ENCODE results near the gene CHRNB1.

GRCh38 chr17:7437369-7437863, 7.4 kb upstream of the CHRNB1 start:
- TF ChIP-seq CTCF (tag by site-specific recombination; IDR thresholded peaks at IDR 0.05) (no peak), REST (tag by site-specific recombination; IDR thresholded peaks at IDR 0.05) (no peak), ZNF354C (tag by site-specific recombination; IDR thresholded peaks at IDR 0.05; ENCODE audit: borderline replicate concordance, low read depth) (no peak), ZBTB8A (tag by site-specific recombination; IDR thresholded peaks at IDR 0.05) (no peak), HIC1 (tag by site-specific recombination; IDR thresholded peaks at IDR 0.05) (no peak), ZNF423 (tag by site-specific recombination; IDR thresholded peaks at IDR 0.05) (no peak)
- TF ChIP-seq, protein P1, sequence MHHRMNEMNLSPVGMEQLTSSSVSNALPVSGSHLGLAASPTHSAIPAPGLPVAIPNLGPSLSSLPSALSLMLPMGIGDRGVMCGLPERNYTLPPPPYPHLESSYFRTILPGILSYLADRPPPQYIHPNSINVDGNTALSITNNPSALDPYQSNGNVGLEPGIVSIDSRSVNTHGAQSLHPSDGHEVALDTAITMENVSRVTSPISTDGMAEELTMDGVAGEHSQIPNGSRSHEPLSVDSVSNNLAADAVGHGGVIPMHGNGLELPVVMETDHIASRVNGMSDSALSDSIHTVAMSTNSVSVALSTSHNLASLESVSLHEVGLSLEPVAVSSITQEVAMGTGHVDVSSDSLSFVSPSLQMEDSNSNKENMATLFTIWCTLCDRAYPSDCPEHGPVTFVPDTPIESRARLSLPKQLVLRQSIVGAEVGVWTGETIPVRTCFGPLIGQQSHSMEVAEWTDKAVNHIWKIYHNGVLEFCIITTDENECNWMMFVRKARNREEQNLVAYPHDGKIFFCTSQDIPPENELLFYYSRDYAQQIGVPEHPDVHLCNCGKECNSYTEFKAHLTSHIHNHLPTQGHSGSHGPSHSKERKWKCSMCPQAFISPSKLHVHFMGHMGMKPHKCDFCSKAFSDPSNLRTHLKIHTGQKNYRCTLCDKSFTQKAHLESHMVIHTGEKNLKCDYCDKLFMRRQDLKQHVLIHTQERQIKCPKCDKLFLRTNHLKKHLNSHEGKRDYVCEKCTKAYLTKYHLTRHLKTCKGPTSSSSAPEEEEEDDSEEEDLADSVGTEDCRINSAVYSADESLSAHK (tag by site-specific recombination; IDR thresholded peaks at IDR 0.05): no peak
- TF ChIP-seq, protein P2, sequence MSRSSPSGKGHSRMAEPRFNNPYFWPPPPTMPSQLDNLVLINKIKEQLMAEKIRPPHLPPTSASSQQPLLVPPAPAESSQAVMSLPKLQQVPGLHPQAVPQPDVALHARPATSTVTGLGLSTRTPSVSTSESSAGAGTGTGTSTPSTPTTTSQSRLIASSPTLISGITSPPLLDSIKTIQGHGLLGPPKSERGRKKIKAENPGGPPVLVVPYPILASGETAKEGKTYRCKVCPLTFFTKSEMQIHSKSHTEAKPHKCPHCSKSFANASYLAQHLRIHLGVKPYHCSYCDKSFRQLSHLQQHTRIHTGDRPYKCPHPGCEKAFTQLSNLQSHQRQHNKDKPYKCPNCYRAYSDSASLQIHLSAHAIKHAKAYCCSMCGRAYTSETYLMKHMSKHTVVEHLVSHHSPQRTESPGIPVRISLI (tag by site-specific recombination; IDR thresholded peaks at IDR 0.05): no peak
